ENCODE data around the gene CCDC122. TPM values are rescaled to one million over a fixed set of nuclear protein-coding genes. Genes with fewer than 3 reads are reported as not detected.

Gene CCDC122
- polyA plus RNA-seq, 2 of the 4 experiments (the other 2 are of a cell fraction): 2.6 to 4.3 TPM

GRCh38 chr13:43864921-43865320, 14.6 kb downstream of the CCDC122 start:
- H3K9me3 ChIP-seq: no peaks in the 10 kb centered on the region
- no peak overlapping the region for H3K4me2 ChIP-seq
- H3K4me3 ChIP-seq: no peak overlapping the region
- ChIA-PET CTCF (no interaction called here), POLR2A (no interaction called here)
- no peak overlapping the region for H3K27ac ChIP-seq
- 91% methylated on average over 4 of the region's 4 CpGs for WGBS (ENCODE audit: missing lambda C conversion rate)
- no peak for TF ChIP-seq KDM1A (IDR thresholded peaks at IDR 0.05; ENCODE audit: low read depth)
- ATAC-seq: no peak
- no peak for FAIRE-seq
- DNase-seq (ENCODE audit: low read depth in 1 of 2, low spot score in 1 of 2): no peak
- H3K4me1 ChIP-seq: peaks cover 8% of the 10 kb centered on the region; the same call in 2 of the 3 replicates

- TF ChIP-seq ZSCAN20 (CRISPR knock-in tag; IDR thresholded peaks at IDR 0.05) (no peak), USF2 (IDR thresholded peaks at IDR 0.05) (no peak), HMGXB4 (CRISPR knock-in tag; IDR thresholded peaks at IDR 0.05; ENCODE audit: borderline replicate concordance) (no peak), FOXS1 (CRISPR knock-in tag; IDR thresholded peaks at IDR 0.05) (no peak), RNF2 (IDR thresholded peaks at IDR 0.05; ENCODE audit: borderline replicate concordance, low read depth) (no peak), ELK1 (IDR thresholded peaks at IDR 0.05; ENCODE audit: low read depth, low read length) (no peak)
- no peak overlapping the region for H3K4me2 ChIP-seq
- ATAC-seq: no peak
- no peak for FAIRE-seq
- ChIA-PET CTCF (no interaction called here), POLR2A (no interaction called here)
- WGBS (ENCODE audit: missing lambda C conversion rate): 72% methylated on average over 1 of the region's 1 CpG
- H3K4me3 ChIP-seq: no peak overlapping the region
- H3K4me1 ChIP-seq: peaks cover 8% of the 10 kb centered on the region; the same call in 2 of the 3 replicates
- H3K27ac ChIP-seq: no peak overlapping the region
- no peaks in the 10 kb centered on the region for H3K9me3 ChIP-seq
- no peak for DNase-seq (ENCODE audit: low read depth in 1 of 2, low spot score in 1 of 2)
Measured at GRCh38 chr13:43861863-43862262, 17.7 kb downstream of the CCDC122 start.

- Histone ChIP-seq H3K4me2 (no peak overlapping the region), H3K4me1 (peaks cover 7% of the 10 kb centered on the region; the same call in 1 of the 3 replicates), H3K27ac (no peak overlapping the region), H3K9me3 (peaks cover 17% of the 10 kb centered on the region), H3K4me3 (no peak overlapping the region)
- FAIRE-seq (no peak), DNase-seq (ENCODE audit: low read depth in 1 of 2, low spot score in 1 of 2) (no peak), ATAC-seq (no peak)
- CTCF ChIA-PET: interaction anchor here (0.8 kb wide), 1 partner anchor 48 kb away, joined by 3 read pairs; no protein-coding TSS in a partner anchor
- WGBS (ENCODE audit: missing lambda C conversion rate): 86% methylated on average over 1 of the region's 1 CpG
- no peak for TF ChIP-seq JUNB (IDR thresholded peaks at IDR 0.05)
- POLR2A ChIA-PET: no interaction called here
Measured at GRCh38 chr13:43852923-43853404, 26.6 kb downstream of the CCDC122 start.

GRCh38 chr13:43850873-43851272, 28.7 kb downstream of the CCDC122 start:
- CTCF ChIA-PET: no interaction called here
- POLR2A ChIA-PET: no interaction called here

More at GRCh38 chr13:43850873-43851272, 28.7 kb downstream of the CCDC122 start:
- Histone ChIP-seq H3K4me2 (no peak overlapping the region), H3K4me1 (peaks cover 10% of the 10 kb centered on the region; the same call in 1 of the 3 replicates), H3K9me3 (peaks cover 17% of the 10 kb centered on the region), H3K4me3 (no peak overlapping the region), H3K27ac (no peak overlapping the region)
- ATAC-seq: no peak
- 97% methylated on average over 1 of the region's 1 CpG for WGBS (ENCODE audit: missing lambda C conversion rate)
- DNase-seq (ENCODE audit: low read depth in 1 of 2, low spot score in 1 of 2): no peak
- no peak for FAIRE-seq
- TF ChIP-seq KDM5A (IDR thresholded peaks at IDR 0.05): no peak
- TF ChIP-seq ZFP36 (IDR thresholded peaks at IDR 0.05; ENCODE audit: borderline replicate concordance, partially characterized antibody): no peak
- TF ChIP-seq USF2 (IDR thresholded peaks at IDR 0.05): no peak
- no peak for TF ChIP-seq BHLHE40 (IDR thresholded peaks at IDR 0.05; ENCODE audit: low read depth, low read length)
- TF ChIP-seq HOXA7 (CRISPR knock-in tag; IDR thresholded peaks at IDR 0.05): no peak
- no peak for TF ChIP-seq REST (IDR thresholded peaks at IDR 0.05)
- TF ChIP-seq PHF8 (IDR thresholded peaks at IDR 0.05; ENCODE audit: borderline replicate concordance, low read depth): no peak
- TF ChIP-seq SMC3 (IDR thresholded peaks at IDR 0.05): no peak
- no peak for TF ChIP-seq MAX (IDR thresholded peaks at IDR 0.05)
- no peak for TF ChIP-seq ELK1 (IDR thresholded peaks at IDR 0.05; ENCODE audit: low read depth, low read length)
- no peak for TF ChIP-seq MAFK (IDR thresholded peaks at IDR 0.05; ENCODE audit: partially characterized antibody)
- TF ChIP-seq NPAS2 (CRISPR knock-in tag; IDR thresholded peaks at IDR 0.05; ENCODE audit: borderline replicate concordance): no peak
- TF ChIP-seq CHD2 (IDR thresholded peaks at IDR 0.05; ENCODE audit: low read length, partially characterized antibody): no peak

Measured in A549 (cell line).